Adrenal gland (tissue), 12 donors: ENCODE measurements around the gene SUFU. TPM values are rescaled to one million over a fixed set of nuclear protein-coding genes. Genes with fewer than 3 reads are reported as not detected.

ENCODE experiments used
- DNase-seq, 7 donors: peaks; one replicate each; pipeline ENCODE4 v3.0.0-alpha.2; 2019 to 2020
- H3K27ac ChIP-seq, 5 donors: fragments of 200-600 bp; sonication (generic) in 4 of 5; 1 replicate in 3 of 5; 2 replicates in 2 of 5; pipeline versions ENCODE4 v1.5.1 to v1.8.0; 2016 to 2020; ENCODE audit warnings: mild to moderate bottlenecking in 1 of 5
- H3K27me3 ChIP-seq: fragments of 200-600 bp; 2 replicates; pipeline ENCODE4 v1.8.0; 2021
- H3K36me3 ChIP-seq, 2 donors: fragments of 200-600 bp; replicated peaks in 1 of 2; 1 replicate in 1 of 2; 2 replicates in 1 of 2; pipeline versions ENCODE4 v1.5.1 to v1.8.0; 2018 to 2022
- H3K4me1 ChIP-seq, 2 donors: fragments of 200-600 bp; replicated peaks in 1 of 2; 1 replicate in 1 of 2; 2 replicates in 1 of 2; pipeline versions ENCODE4 v1.5.1 to v1.8.0; 2018 to 2021
- H3K4me3 ChIP-seq, 4 donors: fragments of 200-600 bp; sonication (generic) in 3 of 4; one replicate each; pipeline ENCODE4 v1.5.1; 2016 to 2018
- H3K9me3 ChIP-seq, 3 donors: fragments of 200-600 bp; sonication (generic) in 1 of 3; replicated peaks in 1 of 3; 1 replicate in 2 of 3; 2 replicates in 1 of 3; pipeline versions ENCODE4 v1.5.1 to v1.8.0; 2016 to 2021
- CTCF ChIP-seq, 6 experiments: fragments of 450-650 bp in 4 of 6; fragments of 200-600 bp in 2 of 6; sonication (generic) in 1 of 6; IDR thresholded peaks; 1 replicate in 5 of 6; 2 replicates in 1 of 6; pipeline versions ENCODE4 v1.5.1 to v1.8.0; 2016 to 2021; ENCODE audit warnings: antibody characterized with exemption in 6 of 6, mild to moderate bottlenecking in 2 of 6, moderate library complexity in 1 of 6
- POLR2A ChIP-seq, 2 donors: fragments of 450-650 bp; IDR thresholded peaks; one replicate each; pipeline ENCODE4 v1.6.1; 2017; ENCODE audit warnings: antibody characterized with exemption in 2 of 2, mild to moderate bottlenecking in 2 of 2, moderate library complexity in 1 of 2
- WGBS, 4 donors: extraction: QIAGEN DNeasy Blood & Tissue Kit in 2 of 4; methylation state at CpG; one replicate each; pipeline versions ENCODE4 v1.1.5 to v1.1.7; 2013 to 2017; 5-methylcytosine and 5-hydroxymethylcytosine counted together
- intact Hi-C, 2 donors: fragments of 100-400 bp; cut with DNase I; formaldehyde crosslinking; loops; one replicate each; pipeline versions ENCODE4 v1.14.1 to v1.15.0; 2022 to 2023
- polyA plus RNA-seq, 3 donors: library from polyadenylated mRNA; stranded (reverse); fragments of 200-250 nt in 2 of 3; fragments of 350-450 nt in 1 of 3; fragmentation: Illumina TruSeq in 1 of 3; extraction: RNeasy Lipid Tissue Mini Kit (QIAGEN cat#74804) in 1 of 3; gene quantifications; one replicate each; pipeline ENCODE4 v1.2.3, GENCODE V29; 2013 to 2014
- total RNA-seq, 9 donors: library from RNA; depleted of rRNA in 4 of 9; stranded (reverse); fragments of >200 nt in 4 of 9; fragments of 120-200 nt in 1 of 9; fragmentation: NEBNext Ultra II Directional in 1 of 9; extraction: Animal tissue kit (Norgen Biotek cat#: 25700) in 1 of 9; gene quantifications; one replicate each; pipeline versions ENCODE4 v1.1.0 to v1.2.4, GENCODE V29; 2013 to 2023
- donor health status: healthy with polysubstance abuse.
- donor health status: Bipolar disorder and iron deficiency.
- donor health status: DM: yes; HTN: yes; CAD: no.
- donor health status: DM: no; HTN: no; CAD: no.
- donor health status: DM: no; HTN: no; CAD: no.
- donor health status: DM: yes; HTN: yes; CAD: no.

The SUFU gene
- total and polyA plus RNA-seq, 12 donors: 4.3 to 20.2 (median 11.1) TPM

- 80 to 88% (median 83%) methylated on average over 10 of the region's 10 CpGs for WGBS, 4 donors
Observed at GRCh38 chr10:102626026-102626685, 122.4 kb downstream of the SUFU start.

GRCh38 chr10:102627291-102627735 is 123.5 kb downstream of the SUFU start:
- no peaks in the 10 kb centered on the region for H3K27me3 ChIP-seq
- TF ChIP-seq CTCF (IDR thresholded peaks at IDR 0.05) (no peak), POLR2A (IDR thresholded peaks at IDR 0.05) (no peak)
- H3K9me3 ChIP-seq: no peaks in the 10 kb centered on the region
- DNase-seq: no peak
- H3K4me3 ChIP-seq: no peak overlapping the region
- intact Hi-C loops: no loop called here
- peaks cover 16 to 54% of the 10 kb centered on the region in 2 donors for H3K4me1 ChIP-seq
- 72 to 85% (median 75%) methylated on average over 10 to 12 of the region's 12 CpGs for WGBS, 4 donors
- peaks cover 0 to 11% of the 10 kb centered on the region in 2 donors for H3K36me3 ChIP-seq
- peak overlapping the region in 4 of 5 donors; percentile 11 to 81 (median 61) for H3K27ac ChIP-seq

More at GRCh38 chr10:102626026-102626685, 122.4 kb downstream of the SUFU start:
- Histone ChIP-seq H3K36me3 (peaks cover 0 to 11% of the 10 kb centered on the region in 2 donors), H3K9me3 (no peaks in the 10 kb centered on the region), H3K27me3 (no peaks in the 10 kb centered on the region), H3K27ac (peak overlapping the region in 2 of 5 donors; percentile 57 to 78), H3K4me3 (no peak overlapping the region), H3K4me1 (peaks cover 14 to 47% of the 10 kb centered on the region in 2 donors)
- TF ChIP-seq POLR2A (IDR thresholded peaks at IDR 0.05) (no peak), CTCF (IDR thresholded peaks at IDR 0.05) (no peak)
- no peak for DNase-seq
- intact Hi-C loops: no loop called here

- peak overlapping the region in 4 of 5 donors; percentile 11 to 81 (median 61) for H3K27ac ChIP-seq
- no peaks in the 10 kb centered on the region for H3K9me3 ChIP-seq
- 49 to 65% (median 57%) methylated on average over 4 to 9 of the region's 9 CpGs for WGBS, 4 donors
- H3K4me3 ChIP-seq: no peak overlapping the region
- TF ChIP-seq POLR2A (IDR thresholded peaks at IDR 0.05) (no peak), CTCF (IDR thresholded peaks at IDR 0.05) (no peak)
- intact Hi-C loops: no loop called here
- peaks cover 21 to 59% of the 10 kb centered on the region in 2 donors for H3K4me1 ChIP-seq
- peak in 3 of 7 donors; percentile 57 to 62 (median 60) for DNase-seq
- peaks cover 0 to 11% of the 10 kb centered on the region in 2 donors for H3K36me3 ChIP-seq
- no peaks in the 10 kb centered on the region for H3K27me3 ChIP-seq
Observed at GRCh38 chr10:102627736-102628293, 124.0 kb downstream of the SUFU start.

GRCh38 chr10:102628451-102628911 is 124.7 kb downstream of the SUFU start:
- no peaks in the 10 kb centered on the region for H3K27me3 ChIP-seq

More at GRCh38 chr10:102628451-102628911, 124.7 kb downstream of the SUFU start:
- Histone ChIP-seq H3K36me3 (peaks cover 0 to 11% of the 10 kb centered on the region in 2 donors), H3K4me1 (peaks cover 28 to 66% of the 10 kb centered on the region in 2 donors), H3K4me3 (no peak overlapping the region), H3K27ac (peak overlapping the region in 4 of 5 donors; percentile 11 to 81 (median 61)), H3K9me3 (no peaks in the 10 kb centered on the region)
- intact Hi-C loops: no loop called here
- DNase-seq: peak; percentile 77 to 91 (median 85)
- WGBS, 4 donors: 14 to 39% (median 27%) methylated on average over 9 to 11 of the region's 11 CpGs
- peak in 2 of 6 experiments; percentile 15 for TF ChIP-seq CTCF (IDR thresholded peaks at IDR 0.05)
- no peak for TF ChIP-seq POLR2A (IDR thresholded peaks at IDR 0.05)
